ENCODE measurements around the gene TTC23.

Gene TTC23

DNA sequence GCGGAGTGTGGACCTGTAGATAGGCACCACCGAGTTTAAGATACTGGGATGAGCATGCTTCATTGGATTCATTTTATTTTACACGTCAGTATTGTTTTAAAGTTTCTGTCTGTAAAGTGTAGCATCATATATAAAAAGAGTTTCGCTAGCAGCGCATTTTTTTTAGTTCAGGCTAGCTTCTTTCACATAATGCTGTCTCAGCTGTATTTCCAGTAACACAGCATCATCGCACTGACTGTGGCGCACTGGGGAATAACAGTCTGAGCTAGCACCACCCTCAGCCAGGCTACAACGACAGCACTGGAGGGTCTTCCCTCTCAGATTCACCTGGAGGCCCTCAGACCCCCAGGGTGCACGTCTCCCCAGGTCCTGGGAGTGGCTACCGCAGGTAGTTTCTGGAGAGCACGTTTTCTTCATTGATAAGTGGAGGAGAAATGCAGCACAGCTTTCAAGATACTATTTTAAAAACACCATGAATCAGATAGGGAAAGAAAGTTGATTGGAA lies 115.0 kb downstream of the TTC23 start:
- no peak for DNase-seq

DNA sequence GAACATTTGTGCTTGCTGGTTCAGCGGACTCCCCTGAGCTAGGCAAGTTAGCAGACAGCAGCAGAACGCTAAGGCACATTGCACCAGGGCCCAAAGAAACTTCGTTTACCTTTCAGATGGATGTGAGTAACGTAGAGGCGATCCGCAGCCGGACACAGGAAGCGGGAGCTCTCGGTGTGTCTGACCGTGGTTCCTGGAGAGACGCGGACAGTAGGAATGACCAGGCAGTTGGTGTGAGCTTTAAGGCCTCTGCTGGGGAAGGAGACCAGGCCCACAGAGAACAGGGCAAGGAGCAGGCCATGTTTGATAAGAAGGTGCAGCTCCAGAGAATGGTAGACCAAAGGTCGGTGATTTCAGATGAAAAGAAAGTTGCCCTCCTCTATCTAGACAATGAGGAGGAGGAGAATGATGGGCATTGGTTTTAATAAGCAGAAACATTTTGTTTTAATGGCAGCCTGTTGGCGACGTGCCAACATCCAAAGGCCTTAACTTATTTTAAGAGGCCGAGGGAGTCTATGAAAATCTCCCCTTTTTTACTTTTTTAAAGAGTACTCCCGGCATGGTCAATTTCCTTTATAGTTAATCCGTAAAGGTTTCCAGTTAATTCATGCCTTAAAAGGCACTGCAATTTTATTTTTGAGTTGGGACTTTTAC lies 116.6 kb downstream of the TTC23 start:
- DNase-seq = no peak

DNA sequence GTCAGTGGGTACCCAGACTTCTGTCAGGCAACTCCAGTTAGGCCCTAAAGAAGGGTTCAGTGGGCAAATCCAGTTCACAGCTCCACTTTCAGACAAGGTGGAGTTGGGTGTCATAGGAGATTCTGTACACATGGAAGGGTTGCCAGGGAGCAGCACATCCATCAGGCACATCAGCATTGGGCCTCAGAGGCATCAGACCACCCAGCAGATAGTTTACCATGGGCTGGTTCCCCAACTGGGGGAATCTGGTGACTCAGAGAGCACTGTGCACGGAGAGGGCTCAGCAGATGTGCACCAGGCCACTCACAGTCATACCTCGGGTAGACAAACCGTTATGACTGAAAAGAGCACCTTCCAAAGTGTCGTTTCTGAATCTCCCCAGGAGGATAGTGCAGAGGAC lies 117.3 kb downstream of the TTC23 start:
- no peak for DNase-seq

DNA sequence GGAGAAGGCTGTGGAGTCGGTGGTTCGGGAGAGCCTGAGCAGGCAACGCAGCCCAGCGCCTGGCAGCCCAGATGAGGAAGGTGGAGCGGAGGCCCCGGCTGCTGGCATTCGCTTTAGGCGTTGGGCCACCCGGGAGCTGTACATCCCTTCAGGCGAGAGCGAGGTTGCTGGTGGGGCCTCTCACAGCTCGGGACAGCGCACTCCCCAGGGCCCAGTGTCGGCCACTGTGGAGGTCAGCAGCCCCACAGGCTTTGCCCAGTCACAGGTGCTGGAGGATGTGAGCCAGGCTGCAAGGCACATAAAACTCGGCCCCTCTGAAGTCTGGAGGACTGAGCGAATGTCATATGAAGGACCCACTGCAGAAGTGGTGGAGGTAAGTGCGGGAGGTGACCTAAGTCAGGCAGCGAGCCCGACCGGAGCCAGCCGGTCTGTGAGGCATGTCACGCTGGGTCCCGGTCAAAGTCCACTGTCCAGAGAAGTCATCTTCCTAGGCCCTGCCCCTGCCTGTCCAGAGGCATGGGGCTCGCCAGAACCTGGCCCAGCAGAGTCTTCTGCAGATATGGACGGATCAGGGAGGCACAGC lies 117.8 kb downstream of the TTC23 start:
- no peak for DNase-seq

DNA sequence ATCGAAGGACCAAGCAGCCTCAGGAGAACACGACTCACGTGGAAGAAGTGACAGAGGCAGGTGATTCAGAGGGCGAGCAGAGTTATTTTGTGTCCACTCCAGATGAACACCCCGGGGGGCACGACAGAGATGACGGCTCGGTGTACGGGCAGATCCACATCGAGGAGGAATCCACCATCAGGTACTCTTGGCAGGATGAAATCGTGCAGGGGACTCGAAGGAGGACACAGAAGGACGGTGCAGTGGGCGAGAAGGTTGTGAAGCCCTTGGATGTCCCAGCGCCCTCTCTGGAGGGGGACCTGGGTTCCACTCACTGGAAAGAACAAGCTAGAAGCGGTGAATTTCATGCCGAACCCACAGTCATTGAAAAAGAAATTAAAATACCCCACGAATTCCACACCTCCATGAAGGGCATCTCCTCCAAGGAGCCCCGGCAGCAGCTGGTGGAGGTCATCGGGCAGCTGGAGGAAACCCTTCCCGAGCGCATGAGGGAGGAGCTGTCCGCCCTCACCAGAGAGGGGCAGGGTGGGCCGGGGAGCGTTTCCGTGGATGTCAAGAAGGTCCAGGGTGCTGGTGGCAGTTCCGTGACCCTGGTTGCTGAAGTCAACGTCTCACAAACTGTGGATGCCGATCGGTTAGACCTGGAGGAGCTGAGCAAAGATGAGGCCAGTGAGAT lies 118.5 kb downstream of the TTC23 start:
- DNase-seq = no peak

DNA sequence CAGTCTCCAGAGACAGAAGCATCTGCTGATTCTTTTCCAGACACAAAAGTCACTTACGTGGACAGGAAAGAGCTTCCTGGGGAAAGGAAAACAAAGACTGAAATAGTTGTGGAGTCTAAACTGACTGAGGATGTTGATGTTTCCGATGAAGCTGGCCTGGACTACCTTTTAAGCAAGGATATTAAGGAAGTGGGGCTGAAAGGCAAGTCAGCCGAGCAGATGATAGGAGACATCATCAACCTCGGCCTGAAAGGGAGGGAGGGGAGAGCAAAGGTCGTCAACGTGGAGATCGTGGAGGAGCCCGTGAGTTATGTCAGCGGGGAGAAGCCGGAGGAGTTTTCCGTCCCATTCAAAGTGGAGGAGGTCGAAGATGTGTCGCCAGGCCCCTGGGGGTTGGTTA lies 119.1 kb downstream of the TTC23 start:
- no peak for DNase-seq

DNA sequence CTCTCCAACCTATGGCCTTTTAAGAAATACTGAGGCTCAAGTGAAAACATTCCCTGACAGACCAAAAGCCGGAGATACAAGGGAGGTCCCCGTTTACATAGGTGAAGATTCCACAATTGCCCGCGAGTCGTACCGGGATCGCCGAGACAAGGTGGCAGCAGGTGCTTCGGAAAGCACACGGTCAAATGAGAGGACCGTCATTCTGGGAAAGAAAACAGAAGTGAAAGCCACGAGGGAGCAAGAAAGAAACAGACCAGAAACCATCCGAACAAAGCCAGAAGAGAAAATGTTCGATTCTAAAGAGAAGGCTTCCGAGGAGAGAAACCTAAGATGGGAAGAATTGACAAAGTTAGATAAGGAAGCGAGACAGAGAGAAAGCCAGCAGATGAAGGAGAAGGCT lies 119.7 kb downstream of the TTC23 start:
- DNase-seq = no peak

DNA sequence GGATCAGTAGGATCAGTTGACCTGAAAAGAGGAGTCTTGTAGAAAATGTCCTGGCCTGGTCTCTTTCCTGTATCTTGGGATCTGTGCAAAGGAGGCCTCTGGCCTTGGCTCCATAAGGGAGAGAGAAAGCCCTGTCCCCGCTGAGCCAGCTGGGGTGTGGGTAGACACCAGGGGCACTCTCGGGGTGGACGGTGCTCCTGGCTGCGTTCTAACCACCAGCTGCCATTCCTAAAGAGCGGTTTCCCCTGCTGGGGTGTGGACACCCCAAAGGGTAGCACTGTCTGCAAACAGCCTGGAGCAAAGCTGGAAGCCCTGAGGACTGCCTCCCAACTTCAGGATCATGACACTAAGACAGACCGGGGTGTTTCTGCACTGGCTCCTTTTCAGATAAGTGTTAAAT lies 121.0 kb downstream of the TTC23 start:
- DNase-seq = no peak

DNA sequence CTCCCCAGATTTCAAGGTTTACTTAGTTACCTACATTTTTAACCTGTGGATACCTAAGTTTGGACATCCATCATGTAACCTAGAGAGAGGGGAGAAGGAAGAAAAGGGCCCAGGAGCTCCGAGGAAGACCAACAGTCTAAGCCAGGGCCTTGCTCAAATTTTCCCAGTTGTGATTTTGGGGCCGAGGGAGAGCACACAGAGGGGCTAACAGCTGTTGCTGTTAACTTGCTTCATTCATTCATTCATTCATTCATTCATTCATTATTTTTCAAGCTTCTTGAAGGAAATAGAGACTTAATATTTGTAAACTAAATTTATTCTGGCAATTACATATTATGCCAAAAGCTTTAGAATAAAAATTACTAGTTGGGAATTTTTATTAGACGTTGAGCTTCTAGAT lies 121.6 kb downstream of the TTC23 start:
- no peak for DNase-seq

DNA sequence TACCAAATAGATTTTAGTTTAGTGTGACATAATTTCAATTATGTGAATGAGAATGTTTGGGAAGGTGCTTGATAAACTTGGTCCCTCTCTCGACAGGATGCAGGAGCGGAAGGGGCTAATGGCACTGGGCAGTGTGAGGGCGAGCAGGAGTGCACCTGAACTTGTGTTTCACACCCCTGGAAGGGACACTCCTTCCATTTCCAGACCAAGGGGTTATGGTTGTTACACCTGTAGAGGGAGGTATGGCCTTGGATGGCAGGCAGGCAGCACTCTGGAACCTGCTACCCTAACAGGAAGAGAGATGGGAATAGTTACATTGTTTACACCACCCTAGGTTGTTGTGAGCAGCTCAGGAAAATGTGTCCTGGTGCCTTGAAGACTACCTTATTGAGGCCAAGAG lies 122.5 kb downstream of the TTC23 start:
- DNase-seq = no peak

- DNase-seq = no peak
Observed at GRCh38 chr15:99126131-99126588, 123.2 kb downstream of the TTC23 start.

GRCh38 chr15:99125061-99125891 lies 124.1 kb downstream of the TTC23 start:
- DNase-seq = no peak

- DNase-seq = no peak
Observed at GRCh38 chr15:99124641-99125040, 124.7 kb downstream of the TTC23 start.

GRCh38 chr15:99123713-99124451 lies 125.5 kb downstream of the TTC23 start:
- DNase-seq = no peak

- no peak for DNase-seq
Observed at GRCh38 chr15:99122831-99123712, 126.3 kb downstream of the TTC23 start.

- DNase-seq = no peak
Observed at GRCh38 chr15:99121691-99122410, 127.5 kb downstream of the TTC23 start.

- DNase-seq = no peak
Observed at GRCh38 chr15:99121207-99121606, 128.2 kb downstream of the TTC23 start.

DNA sequence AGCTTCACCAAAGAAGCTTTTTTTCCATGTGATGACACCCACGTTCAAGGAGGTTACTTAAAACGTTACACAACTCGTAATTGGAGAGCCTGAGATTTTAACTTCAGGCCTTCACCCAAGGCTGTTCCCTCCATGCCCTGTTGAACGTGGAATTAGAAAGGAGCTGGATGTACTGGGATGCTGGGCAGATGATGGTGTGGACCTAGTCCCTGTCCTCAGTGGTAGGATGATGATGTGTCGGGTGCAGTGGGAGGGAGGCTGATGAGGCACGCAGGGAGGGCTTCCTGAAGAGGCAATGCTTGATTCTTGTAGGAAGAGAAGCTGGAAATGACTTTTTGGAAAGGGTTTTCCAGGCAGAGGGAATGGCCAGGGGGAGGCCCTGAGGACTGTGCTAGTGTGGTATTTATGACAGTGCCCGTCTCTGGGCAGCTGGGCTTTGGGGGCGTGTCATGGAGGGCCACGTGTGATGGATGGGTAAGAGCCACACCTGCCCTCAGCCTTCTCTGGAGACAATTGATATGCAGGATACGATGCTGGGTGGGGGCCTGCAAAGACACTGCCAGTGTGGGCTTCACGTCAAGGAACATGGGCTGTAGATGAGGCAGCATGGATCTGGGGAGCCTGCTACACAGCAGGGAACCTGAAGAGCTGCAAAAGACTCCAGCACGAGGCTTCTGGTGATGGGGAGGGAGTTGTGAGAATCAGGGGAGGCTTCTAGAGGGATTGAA lies 129.2 kb downstream of the TTC23 start:
- DNase-seq = no peak

DNA sequence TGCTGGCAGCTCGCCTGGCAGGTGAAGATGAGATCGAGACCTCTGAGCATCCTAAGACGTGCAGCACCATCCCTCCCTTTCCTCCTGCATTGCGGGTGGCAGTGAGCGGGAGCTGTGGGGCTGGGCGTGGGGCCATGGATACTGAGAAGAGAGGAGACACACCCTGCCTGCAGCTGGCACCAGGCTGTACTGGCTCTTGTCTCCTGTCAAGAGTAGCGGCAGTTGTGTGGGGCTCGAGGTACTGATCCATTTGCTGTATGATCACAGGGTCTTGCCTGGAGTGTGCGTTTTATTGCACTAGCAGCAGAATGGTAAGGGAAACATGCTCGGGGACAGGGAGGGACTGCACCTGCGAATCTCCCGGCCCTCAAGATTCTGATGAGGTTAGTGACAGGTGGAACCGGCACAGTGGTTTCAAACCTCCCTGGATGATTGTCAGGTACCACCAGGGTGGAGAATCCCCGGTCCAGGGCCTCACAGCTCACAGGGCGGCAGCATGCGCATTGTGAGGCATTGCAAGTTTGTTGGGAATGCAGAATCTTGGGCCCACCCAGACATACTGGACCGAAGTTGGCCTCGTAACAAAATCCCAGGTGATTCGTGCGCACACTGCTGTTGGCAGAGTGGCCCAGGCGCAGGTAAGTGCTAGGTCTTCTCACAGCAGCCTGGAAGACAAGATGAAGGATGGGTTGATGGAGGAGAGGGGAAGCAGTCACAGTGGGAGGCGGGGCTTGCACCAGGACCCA lies 130.4 kb downstream of the TTC23 start:
- DNase-seq = no peak

Measured in stimulated activated CD4-positive, alpha-beta T cell treated with anti-CD3 and anti-CD28 coated beads, Interleukin-4, amount 100 ng/mL, for 4 hours (primary cell).